ENCODE measurements around the gene TMEM151B.

DNA sequence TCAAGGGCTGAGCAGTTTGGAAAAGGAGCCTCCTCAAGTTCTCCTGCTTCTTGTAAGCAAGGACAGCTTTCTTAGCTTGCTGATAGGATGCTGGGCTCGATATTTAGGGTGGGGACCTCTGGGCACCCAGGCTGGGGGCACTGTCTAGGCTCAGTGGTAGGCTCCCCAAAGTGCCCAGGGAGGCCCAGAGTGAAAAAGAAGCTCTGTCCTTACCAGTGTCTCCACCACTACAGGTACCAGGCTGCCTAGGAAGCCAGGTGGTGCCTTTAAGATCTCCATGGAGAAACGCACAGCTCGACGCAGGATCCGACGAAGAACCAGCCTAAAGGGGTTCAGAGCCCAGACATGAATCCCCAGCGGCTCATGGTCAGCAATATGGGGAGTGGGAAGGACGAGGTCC lies 36.5 kb downstream of the TMEM151B start:
- TF ChIP-seq MAZ (IDR thresholded peaks at IDR 0.05; ENCODE audit: borderline replicate concordance, low read depth, low read length) (no peak), TP53 (CRISPR knock-in tag; IDR thresholded peaks at IDR 0.05) (no peak), SMC3 (IDR thresholded peaks at IDR 0.05) (no peak), POLR2A (IDR thresholded peaks at IDR 0.05; ENCODE audit: low read length) (no peak)
- TF ChIP-seq, protein P1, sequence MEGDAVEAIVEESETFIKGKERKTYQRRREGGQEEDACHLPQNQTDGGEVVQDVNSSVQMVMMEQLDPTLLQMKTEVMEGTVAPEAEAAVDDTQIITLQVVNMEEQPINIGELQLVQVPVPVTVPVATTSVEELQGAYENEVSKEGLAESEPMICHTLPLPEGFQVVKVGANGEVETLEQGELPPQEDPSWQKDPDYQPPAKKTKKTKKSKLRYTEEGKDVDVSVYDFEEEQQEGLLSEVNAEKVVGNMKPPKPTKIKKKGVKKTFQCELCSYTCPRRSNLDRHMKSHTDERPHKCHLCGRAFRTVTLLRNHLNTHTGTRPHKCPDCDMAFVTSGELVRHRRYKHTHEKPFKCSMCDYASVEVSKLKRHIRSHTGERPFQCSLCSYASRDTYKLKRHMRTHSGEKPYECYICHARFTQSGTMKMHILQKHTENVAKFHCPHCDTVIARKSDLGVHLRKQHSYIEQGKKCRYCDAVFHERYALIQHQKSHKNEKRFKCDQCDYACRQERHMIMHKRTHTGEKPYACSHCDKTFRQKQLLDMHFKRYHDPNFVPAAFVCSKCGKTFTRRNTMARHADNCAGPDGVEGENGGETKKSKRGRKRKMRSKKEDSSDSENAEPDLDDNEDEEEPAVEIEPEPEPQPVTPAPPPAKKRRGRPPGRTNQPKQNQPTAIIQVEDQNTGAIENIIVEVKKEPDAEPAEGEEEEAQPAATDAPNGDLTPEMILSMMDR (IDR thresholded peaks at IDR 0.05): no peak
